Endodermal cell (in vitro differentiated cells): Measurements from ENCODE around the gene NENF. TPM values are rescaled to one million over a fixed set of nuclear protein-coding genes. Genes with fewer than 3 reads are reported as not detected.

Experiments used
- DNase-seq: peaks from one replicate; pipeline ENCODE4 v3.0.0-alpha.2; 2017
- H3K27ac ChIP-seq: 2 replicates; pipeline ENCODE4 v1.5.1; 2013; ENCODE audit warnings: mild to moderate bottlenecking, low read depth, low read length, moderate library complexity
- H3K27me3 ChIP-seq: 2 replicates; pipeline ENCODE4 v1.6.1; 2013; ENCODE audit warnings: mild to moderate bottlenecking, low read length, moderate library complexity; ENCODE audit not compliant: insufficient read depth, control insufficient read depth, poor library complexity, severe bottlenecking
- H3K36me3 ChIP-seq: 2 replicates; pipeline ENCODE4 v1.7.0; 2013; ENCODE audit warnings: mild to moderate bottlenecking, low read length, moderate library complexity; ENCODE audit not compliant: control insufficient read depth, insufficient read depth
- H3K4me1 ChIP-seq: one replicate; pipeline ENCODE4 v1.7.0; 2013; ENCODE audit warnings: low read length; ENCODE audit not compliant: control insufficient read depth, insufficient read depth
- H3K4me3 ChIP-seq: 2 replicates; pipeline ENCODE4 v1.5.1; 2013; ENCODE audit warnings: mild to moderate bottlenecking, low read length, moderate library complexity
- H3K9ac ChIP-seq: 2 replicates; pipeline ENCODE4 v1.6.1; 2013; ENCODE audit warnings: mild to moderate bottlenecking, low read length, moderate library complexity; ENCODE audit not compliant: poor library complexity, severe bottlenecking; ENCODE audit errors: extremely low read depth
- H3K9me3 ChIP-seq: 2 replicates; pipeline ENCODE4 v1.6.1; 2013; ENCODE audit warnings: mild to moderate bottlenecking, low read length, moderate library complexity; ENCODE audit not compliant: control insufficient read depth
- H3K27ac Mint-ChIP-seq: 2 replicates; pipeline ENCODE4 v1.8.0; 2020; ENCODE audit warnings: mixed read lengths
- H3K27me3 Mint-ChIP-seq: 2 replicates; pipeline ENCODE4 v1.8.0; 2021; ENCODE audit warnings: mild to moderate bottlenecking, mixed read lengths; ENCODE audit not compliant: insufficient read depth
- H3K36me3 Mint-ChIP-seq: 2 replicates; pipeline ENCODE4 v1.8.0; 2020; ENCODE audit warnings: low read depth, mixed read lengths
- H3K4me1 Mint-ChIP-seq: 2 replicates; pipeline ENCODE4 v1.8.0; 2020; ENCODE audit warnings: mixed read lengths
- H3K4me3 Mint-ChIP-seq: 2 replicates; pipeline ENCODE4 v1.8.0; 2020; ENCODE audit warnings: mild to moderate bottlenecking, moderate library complexity, mixed read lengths
- H3K9me3 Mint-ChIP-seq: 2 replicates; pipeline ENCODE4 v1.8.0; 2020; ENCODE audit warnings: mild to moderate bottlenecking, mixed read lengths
- WGBS, 2 experiments: methylation state at CpG; one replicate each; pipeline versions ENCODE4 v1.1.5 to v1.1.7; 2013; ENCODE audit warnings: missing lambda C conversion rate in 2 of 2, mixed read lengths in 1 of 2; ENCODE audit not compliant: insufficient coverage in 1 of 2, insufficient read length in 1 of 2; 5-methylcytosine and 5-hydroxymethylcytosine counted together
- total RNA-seq, 2 donors: library from RNA; stranded (reverse); fragmentation: NEBNext Ultra II Directional in 1 of 2; extraction: Animal tissue kit (Norgen Biotek cat#: 25700) in 1 of 2; gene quantifications; 2 replicates in 1 of 2; 3 replicates in 1 of 2; pipeline ENCODE4 v1.2.1, GENCODE V29; 2021
- TF ChIP-seq, protein P1 (sequence below): fragments of 200-600 bp; sonication (generic); conservative IDR thresholded peaks from 2 replicates; pipeline ENCODE4 v1.5.0; 2021; ENCODE audit warnings: antibody characterized with exemption, mild to moderate bottlenecking

The NENF gene
- total RNA-seq, 2 donors from 2014 or later = 27.0 to 35.3 TPM

- peaks cover 81% of the 10 kb centered on the region for H3K36me3 Mint-ChIP-seq
Observed at GRCh38 chr1:212401838-212402582, 30.7 kb upstream of the NENF start.

GRCh38 chr1:212402666-212403321 is 29.9 kb upstream of the NENF start:
- Mint-ChIP-seq H3K4me3 (no peak overlapping the region), H3K4me1 (no peaks in the 10 kb centered on the region), H3K27ac (no peak overlapping the region), H3K9me3 (peaks cover 13% of the 10 kb centered on the region), H3K36me3 (peaks cover 81% of the 10 kb centered on the region), H3K27me3 (no peaks in the 10 kb centered on the region)
- DNase-seq = peak; percentile 10
- 84 to 94% methylated on average over 3 to 7 of the region's 7 CpGs for WGBS, 2 experiments
- peaks cover 70% of the 10 kb centered on the region for H3K36me3 ChIP-seq
- no peak overlapping the region for H3K4me3 ChIP-seq
- no peaks in the 10 kb centered on the region for H3K27me3 ChIP-seq
- TF ChIP-seq, protein P1, sequence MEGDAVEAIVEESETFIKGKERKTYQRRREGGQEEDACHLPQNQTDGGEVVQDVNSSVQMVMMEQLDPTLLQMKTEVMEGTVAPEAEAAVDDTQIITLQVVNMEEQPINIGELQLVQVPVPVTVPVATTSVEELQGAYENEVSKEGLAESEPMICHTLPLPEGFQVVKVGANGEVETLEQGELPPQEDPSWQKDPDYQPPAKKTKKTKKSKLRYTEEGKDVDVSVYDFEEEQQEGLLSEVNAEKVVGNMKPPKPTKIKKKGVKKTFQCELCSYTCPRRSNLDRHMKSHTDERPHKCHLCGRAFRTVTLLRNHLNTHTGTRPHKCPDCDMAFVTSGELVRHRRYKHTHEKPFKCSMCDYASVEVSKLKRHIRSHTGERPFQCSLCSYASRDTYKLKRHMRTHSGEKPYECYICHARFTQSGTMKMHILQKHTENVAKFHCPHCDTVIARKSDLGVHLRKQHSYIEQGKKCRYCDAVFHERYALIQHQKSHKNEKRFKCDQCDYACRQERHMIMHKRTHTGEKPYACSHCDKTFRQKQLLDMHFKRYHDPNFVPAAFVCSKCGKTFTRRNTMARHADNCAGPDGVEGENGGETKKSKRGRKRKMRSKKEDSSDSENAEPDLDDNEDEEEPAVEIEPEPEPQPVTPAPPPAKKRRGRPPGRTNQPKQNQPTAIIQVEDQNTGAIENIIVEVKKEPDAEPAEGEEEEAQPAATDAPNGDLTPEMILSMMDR = no peak
- no peaks in the 10 kb centered on the region for H3K4me1 ChIP-seq
- H3K27ac ChIP-seq = no peak overlapping the region
- no peak overlapping the region for H3K9ac ChIP-seq
- peaks cover 24% of the 10 kb centered on the region for H3K9me3 ChIP-seq

More at GRCh38 chr1:212401838-212402582, 30.7 kb upstream of the NENF start:
- Histone ChIP-seq H3K4me1 (no peaks in the 10 kb centered on the region), H3K9me3 (peaks cover 24% of the 10 kb centered on the region), H3K4me3 (no peak overlapping the region), H3K36me3 (peaks cover 70% of the 10 kb centered on the region), H3K27me3 (no peaks in the 10 kb centered on the region), H3K9ac (no peak overlapping the region), H3K27ac (no peak overlapping the region)
- WGBS, 2 experiments = 94 to 100% methylated on average over 3 to 7 of the region's 7 CpGs
- TF ChIP-seq, protein P1 = no peak
- H3K4me3 Mint-ChIP-seq = no peak overlapping the region
- peaks cover 16% of the 10 kb centered on the region for H3K9me3 Mint-ChIP-seq
- H3K27me3 Mint-ChIP-seq = no peaks in the 10 kb centered on the region
- DNase-seq = peak; percentile 8
- no peak overlapping the region for H3K27ac Mint-ChIP-seq
- no peaks in the 10 kb centered on the region for H3K4me1 Mint-ChIP-seq

DNA sequence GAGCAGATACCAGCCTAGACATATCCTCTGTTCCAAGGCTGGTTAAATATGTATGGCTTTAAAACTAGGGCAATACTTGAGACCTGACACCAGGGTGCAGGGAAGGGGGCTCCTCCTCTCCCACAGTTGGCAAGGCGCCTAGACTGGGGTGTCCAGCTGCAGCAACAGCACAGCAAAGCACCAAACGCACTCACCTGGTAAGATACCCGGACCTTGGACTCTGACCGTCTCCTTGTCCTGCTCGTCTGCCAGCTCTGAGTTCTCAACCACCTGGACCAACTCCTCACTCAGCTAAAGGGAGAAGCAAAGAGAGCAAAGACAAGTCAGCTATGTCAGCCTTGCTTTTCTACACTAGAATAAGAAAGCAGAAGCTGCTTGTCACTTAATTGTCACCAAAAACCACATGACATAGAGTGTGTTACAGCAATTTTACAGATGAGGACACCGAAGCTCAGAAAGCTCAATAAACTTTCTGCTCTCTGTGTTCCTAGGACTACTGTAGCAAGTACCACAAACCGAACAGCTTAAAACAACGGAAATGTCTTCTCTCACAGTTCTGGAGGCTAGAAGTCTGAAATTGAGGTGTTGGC is 22.4 kb upstream of the NENF start:
- peaks cover 3% of the 10 kb centered on the region for H3K9me3 Mint-ChIP-seq
- peaks cover 69% of the 10 kb centered on the region for H3K36me3 ChIP-seq
- no peak overlapping the region for H3K27ac Mint-ChIP-seq
- peaks cover 59% of the 10 kb centered on the region for H3K36me3 Mint-ChIP-seq
- H3K27ac ChIP-seq = no peak overlapping the region
- H3K27me3 Mint-ChIP-seq = no peaks in the 10 kb centered on the region
- 96 to 98% methylated on average over 7 to 8 of the region's 8 CpGs for WGBS, 2 experiments
- TF ChIP-seq, protein P1 = no peak
- H3K4me1 ChIP-seq = peaks cover 4% of the 10 kb centered on the region
- no peaks in the 10 kb centered on the region for H3K27me3 ChIP-seq
- H3K4me3 Mint-ChIP-seq = no peak overlapping the region
- peaks cover 18% of the 10 kb centered on the region for H3K4me1 Mint-ChIP-seq
- H3K9me3 ChIP-seq = peaks cover 14% of the 10 kb centered on the region
- no peak overlapping the region for H3K9ac ChIP-seq
- DNase-seq = peak; percentile 10
- H3K4me3 ChIP-seq = no peak overlapping the region
